ENCODE data around the gene SLC35G3.
"Not testable (repeated sequence)": the region's sequence is repeated elsewhere in the genome, so short reads cannot be mapped to it uniquely, and the experiment has no call there.

The SLC35G3 gene

GRCh38 chr17:35194001-35194400, at the start of gene SLC35G3:
TSS of gene SLC35G3 (minus strand) at chr17:35194393. CDS start at chr17:35194307, 86 bp downstream.
- not testable (repeated sequence) for DNase-seq

- peak; percentile 67 for DNase-seq
These were observed 49.6 kb upstream of the SLC35G3 start for GRCh38 chr17:35243561-35244340.

- DNase-seq, result peak; percentile 98
These were observed 48.8 kb upstream of the SLC35G3 start, which contains the start of gene SLFN5 for GRCh38 chr17:35242805-35243560. TSS of gene SLFN5 (plus strand) at chr17:35243072. CDS start at chr17:35258691, 15,619 bp downstream.

GRCh38 chr17:35242158-35242804, 48.1 kb upstream of the SLC35G3 start:
- DNase-seq, result peak; percentile 95

GRCh38 chr17:35241520-35241919, 47.3 kb upstream of the SLC35G3 start:
- DNase-seq, result peak; percentile 61

- peak; percentile 10 for DNase-seq
These were observed 46.7 kb upstream of the SLC35G3 start for GRCh38 chr17:35240861-35241260.

- peak; percentile 29 for DNase-seq
These were observed 45.6 kb upstream of the SLC35G3 start for GRCh38 chr17:35239823-35240222.

- DNase-seq, result no peak
These were observed 44.6 kb upstream of the SLC35G3 start for GRCh38 chr17:35238821-35239220.

GRCh38 chr17:35236821-35237220, 42.6 kb upstream of the SLC35G3 start:
- DNase-seq, result no peak

GRCh38 chr17:35235917-35236316, 41.7 kb upstream of the SLC35G3 start:
- no peak for DNase-seq

- DNase-seq, result no peak
These were observed 41.1 kb upstream of the SLC35G3 start for GRCh38 chr17:35235289-35235688.

GRCh38 chr17:35234315-35234714, 40.1 kb upstream of the SLC35G3 start:
- not testable (repeated sequence) for DNase-seq

- DNase-seq, result no peak
These were observed 35.4 kb upstream of the SLC35G3 start for GRCh38 chr17:35229638-35230037.

GRCh38 chr17:35227546-35227945, 33.4 kb upstream of the SLC35G3 start:
- no peak for DNase-seq

- no peak for DNase-seq
These were observed 30.2 kb upstream of the SLC35G3 start for GRCh38 chr17:35224436-35224835.

- no peak for DNase-seq
These were observed 28.3 kb upstream of the SLC35G3 start for GRCh38 chr17:35222452-35222851.

GRCh38 chr17:35218915-35219314, 24.7 kb upstream of the SLC35G3 start:
- no peak for DNase-seq

GRCh38 chr17:35217107-35217506, 22.9 kb upstream of the SLC35G3 start:
- no peak for DNase-seq

GRCh38 chr17:35214631-35215273, 20.6 kb upstream of the SLC35G3 start:
- DNase-seq, result no peak

GRCh38 chr17:35214192-35214591, 20.0 kb upstream of the SLC35G3 start:
- DNase-seq, result no peak

GRCh38 chr17:35213412-35213940, 19.3 kb upstream of the SLC35G3 start:
- DNase-seq, result no peak

GRCh38 chr17:35212668-35213067, 18.5 kb upstream of the SLC35G3 start:
- DNase-seq, result no peak

GRCh38 chr17:35210741-35211140, 16.5 kb upstream of the SLC35G3 start:
- DNase-seq, result no peak

Data from islet precursor cell (in vitro differentiated cells).